ENCODE data around the gene STK32B. TPM values are rescaled to one million over a fixed set of nuclear protein-coding genes. Genes with fewer than 3 reads are reported as not detected.
"Not testable (repeated sequence)": the region's sequence is repeated elsewhere in the genome, so short reads cannot be mapped to it uniquely, and the experiment has no call there.

STK32B gene
- total RNA-seq, 1 donor from 2014 or later: 6.5 TPM

GRCh38 chr4:5267408-5267807, 216.1 kb downstream of the STK32B start:
- no peak for DNase-seq

- DNase-seq: no peak
These were observed 225.3 kb downstream of the STK32B start for GRCh38 chr4:5276475-5277075.

GRCh38 chr4:5277079-5277478, 225.8 kb downstream of the STK32B start:
- no peak for DNase-seq

- DNase-seq: no peak
These were observed 226.9 kb downstream of the STK32B start for GRCh38 chr4:5278213-5278612.

- not testable (repeated sequence) for DNase-seq
These were observed 228.8 kb downstream of the STK32B start for GRCh38 chr4:5280069-5280468.

- DNase-seq: no peak
These were observed 229.5 kb downstream of the STK32B start for GRCh38 chr4:5280828-5281227.

- DNase-seq: no peak
These were observed 232.6 kb downstream of the STK32B start for GRCh38 chr4:5283837-5284236.

- no peak for DNase-seq
These were observed 233.2 kb downstream of the STK32B start for GRCh38 chr4:5284517-5284916.

- DNase-seq: no peak
These were observed 240.8 kb downstream of the STK32B start for GRCh38 chr4:5292101-5292500.

- DNase-seq: not testable (repeated sequence)
These were observed 246.9 kb downstream of the STK32B start for GRCh38 chr4:5298000-5298787.

GRCh38 chr4:5300283-5300682, 249.0 kb downstream of the STK32B start:
- DNase-seq: no peak

- DNase-seq: no peak
These were observed 256.6 kb downstream of the STK32B start for GRCh38 chr4:5307928-5308327.

- DNase-seq: no peak
These were observed 271.0 kb downstream of the STK32B start for GRCh38 chr4:5322321-5322720.

- no peak for DNase-seq
These were observed 279.2 kb downstream of the STK32B start for GRCh38 chr4:5330339-5330989.

GRCh38 chr4:5337731-5338130, 286.5 kb downstream of the STK32B start:
- no peak for DNase-seq

- DNase-seq: no peak
These were observed 287.3 kb downstream of the STK32B start for GRCh38 chr4:5338531-5338930.

- peak; percentile 66 for DNase-seq
These were observed 289.7 kb downstream of the STK32B start for GRCh38 chr4:5340991-5341451.

- DNase-seq: no peak
These were observed 290.2 kb downstream of the STK32B start for GRCh38 chr4:5341526-5341925.

- DNase-seq: no peak
These were observed 304.6 kb downstream of the STK32B start for GRCh38 chr4:5355846-5356245.

- peak; percentile 7 for DNase-seq
These were observed 306.6 kb downstream of the STK32B start for GRCh38 chr4:5357870-5358269.

- no peak for DNase-seq
These were observed 310.7 kb downstream of the STK32B start for GRCh38 chr4:5361968-5362367.

- DNase-seq: no peak
These were observed 313.1 kb downstream of the STK32B start for GRCh38 chr4:5364406-5364805.
